Keratinocyte (primary cell): ENCODE measurements around the gene RAMAC. TPM values are rescaled to one million over a fixed set of nuclear protein-coding genes. Genes with fewer than 3 reads are reported as not detected.
"Not testable (repeated sequence)": the region's sequence is repeated elsewhere in the genome, so short reads cannot be mapped to it uniquely, and the experiment has no call there.

Experiments used
- DNase-seq: peaks from one replicate; pipeline ENCODE4 v3.0.0-alpha.2; 2011; ENCODE audit warnings: low read depth, missing footprints, low spot score
- FAIRE-seq: peaks from 2 replicates; lab custom pipeline; 2011; peaks lifted over from hg19 to GRCh38; lab: Jason Lieb, UNC
- H2AFZ ChIP-seq: 2 replicates; pipeline ENCODE4 v1.6.0; 2012; ENCODE audit warnings: low read length, control low read depth, inconsistent platforms; ENCODE audit not compliant: control insufficient read depth
- H3K27ac ChIP-seq: 2 replicates; pipeline ENCODE4 v1.5.1; 2011; ENCODE audit warnings: low read length; ENCODE audit not compliant: control insufficient read depth, insufficient read depth
- H3K27me3 ChIP-seq: 3 replicates; pipeline ENCODE4 v1.6.0; 2011; ENCODE audit warnings: low read length; ENCODE audit not compliant: control insufficient read depth, insufficient read depth; ENCODE audit errors: extremely low read depth
- H3K36me3 ChIP-seq, 2 experiments: 2 replicates in 1 of 2; 3 replicates in 1 of 2; pipeline ENCODE4 v1.5.1; 2011; ENCODE audit warnings: low read length in 2 of 2, mild to moderate bottlenecking in 1 of 2; ENCODE audit not compliant: control insufficient read depth in 2 of 2, insufficient read depth in 2 of 2; ENCODE audit errors: extremely low read depth in 1 of 2
- H3K4me1 ChIP-seq: 3 replicates; pipeline ENCODE4 v1.5.1; 2011; ENCODE audit warnings: low read length; ENCODE audit not compliant: control insufficient read depth, insufficient read depth; ENCODE audit errors: extremely low read depth
- H3K4me2 ChIP-seq: 3 replicates; pipeline ENCODE4 v1.6.0; 2011; ENCODE audit warnings: low read depth, low read length; ENCODE audit not compliant: control insufficient read depth, insufficient read depth; ENCODE audit errors: extremely low read depth
- H3K4me3 ChIP-seq, 3 experiments: fragments of 200-600 bp in 1 of 3; sonication (generic) in 1 of 3; 2 replicates in 2 of 3; 3 replicates in 1 of 3; pipeline ENCODE4 v1.5.1; 2011 to 2016; ENCODE audit warnings: low read length in 3 of 3, mild to moderate bottlenecking in 3 of 3, control low read depth in 2 of 3, inconsistent platforms in 1 of 3, low read depth in 1 of 3, mixed read lengths in 1 of 3, mixed run types in 1 of 3, moderate library complexity in 1 of 3; ENCODE audit not compliant: control insufficient read depth in 2 of 3, insufficient read depth in 2 of 3; ENCODE audit errors: extremely low read depth in 1 of 3
- H3K79me2 ChIP-seq: 2 replicates; pipeline ENCODE4 v1.6.0; 2012; ENCODE audit warnings: low read length; ENCODE audit not compliant: control insufficient read depth, insufficient read depth
- H3K9ac ChIP-seq: 3 replicates; pipeline ENCODE4 v1.6.0; 2011; ENCODE audit warnings: low read length; ENCODE audit not compliant: control insufficient read depth, insufficient read depth; ENCODE audit errors: extremely low read depth
- H3K9me1 ChIP-seq: 3 replicates; pipeline ENCODE4 v1.6.0; 2011; ENCODE audit warnings: low read length; ENCODE audit not compliant: control insufficient read depth, insufficient read depth; ENCODE audit errors: extremely low read depth
- H3K9me3 ChIP-seq: 2 replicates; pipeline ENCODE4 v1.5.1; 2012; ENCODE audit warnings: low read depth, low read length; ENCODE audit not compliant: control insufficient read depth
- H4K20me1 ChIP-seq: 3 replicates; pipeline ENCODE4 v1.6.0; 2011; ENCODE audit warnings: low read length; ENCODE audit not compliant: control insufficient read depth, insufficient read depth; ENCODE audit errors: extremely low read depth
- CTCF ChIP-seq, 3 experiments: IDR thresholded peaks in 1 of 3; conservative IDR thresholded peaks in 1 of 3; optimal IDR thresholded peaks in 1 of 3; 2 replicates in 2 of 3; 3 replicates in 1 of 3; pipeline versions ENCODE3 to v1.5.1; 2011; ENCODE audit warnings: low read length in 3 of 3, mild to moderate bottlenecking in 3 of 3, moderate library complexity in 2 of 3, control low read depth in 1 of 3, inconsistent platforms in 1 of 3; ENCODE audit not compliant: insufficient read depth in 2 of 3; ENCODE audit errors: extremely low read depth in 1 of 3
- EZH2 ChIP-seq: IDR thresholded peaks from one replicate; pipeline ENCODE4 v1.6.1; 2012; ENCODE audit warnings: inconsistent platforms, mild to moderate bottlenecking, low read length, moderate library complexity
- dilution Hi-C: fragments of 300-500 bp; cut with MboI; formaldehyde crosslinking; loops from one replicate; pipeline ENCODE4 v1.7.0; 2020; ENCODE audit warnings: low sequenced_read_pairs; ENCODE audit not compliant: extremely low pct_ligation_motif_present
- polyA plus RNA-seq, 5 experiments: library from polyadenylated mRNA; depleted of rRNA in 3 of 5; stranded (reverse) in 3 of 5; stranded (forward) in 1 of 5; unstranded in 1 of 5; fragments of >200 nt; gene quantifications; 1 replicate in 1 of 5; 2 replicates in 3 of 5; 3 replicates in 1 of 5; pipeline versions ENCODE4 v1.2.1 to v1.2.3, GENCODE V29; 2011 to 2012; ENCODE audit warnings: missing spikeins in 2 of 5, low read depth in 1 of 5, low replicate concordance in 1 of 5

Gene RAMAC
- polyA plus RNA-seq, 1 donor (not counting 4 experiments of a cell fraction or from before 2014, with no cell fraction given): 35.3 TPM

- H3K9ac ChIP-seq: no peak overlapping the region
- no peak for FAIRE-seq
- no peak overlapping the region for H2AFZ ChIP-seq
- TF ChIP-seq EZH2 (no peak), CTCF (optimal IDR thresholded peaks at IDR 0.05 in 1 of 3, IDR thresholded peaks at IDR 0.05 in 1 of 3, conservative IDR thresholded peaks at IDR 0.05 in 1 of 3; ENCODE audit: extremely low read depth in 1 of 3, insufficient read depth in 2 of 3, low read length in 3 of 3) (no peak)
- DNase-seq: no peak
- peaks cover 10% of the 10 kb centered on the region for H3K4me1 ChIP-seq
- H3K36me3 ChIP-seq: no peaks in the 10 kb centered on the region
- H3K4me2 ChIP-seq: no peak overlapping the region
- H3K9me3 ChIP-seq: no peaks in the 10 kb centered on the region
- H3K27me3 ChIP-seq: no peaks in the 10 kb centered on the region
- H3K79me2 ChIP-seq: no peaks in the 10 kb centered on the region
- dilution Hi-C loops: no loop called here
- H4K20me1 ChIP-seq: peaks cover 2% of the 10 kb centered on the region
- no peak overlapping the region for H3K4me3 ChIP-seq
- peaks cover 2% of the 10 kb centered on the region for H3K9me1 ChIP-seq
- no peak overlapping the region for H3K27ac ChIP-seq
Measured at GRCh38 chr15:82937712-82938058, 48.3 kb upstream of the RAMAC start.

- DNase-seq, H3K9ac ChIP-seq, dilution Hi-C loops, H3K79me2 ChIP-seq, H3K4me3 ChIP-seq, H3K27me3 ChIP-seq, H3K36me3 ChIP-seq, H3K9me3 ChIP-seq, H3K27ac ChIP-seq, H4K20me1 ChIP-seq, H2AFZ ChIP-seq, FAIRE-seq, H3K9me1 ChIP-seq, H3K4me2 ChIP-seq: not testable (repeated sequence)
- H3K4me1 ChIP-seq: peaks cover 15% of the 10 kb centered on the region
Measured at GRCh38 chr15:82939678-82940077, 46.3 kb upstream of the RAMAC start.

- no peak overlapping the region for H3K4me3 ChIP-seq
- no peak overlapping the region for H2AFZ ChIP-seq
- dilution Hi-C loops: no loop called here
- peak overlapping the region; percentile 61 for H3K4me2 ChIP-seq
- DNase-seq (peak; percentile 81), FAIRE-seq (peak; percentile 66)
- peak overlapping the region; percentile 6 for H3K27ac ChIP-seq
- H4K20me1 ChIP-seq: peaks cover 2% of the 10 kb centered on the region
- H3K4me1 ChIP-seq: peaks cover 15% of the 10 kb centered on the region
- no peaks in the 10 kb centered on the region for H3K36me3 ChIP-seq
- H3K27me3 ChIP-seq: no peaks in the 10 kb centered on the region
- no peaks in the 10 kb centered on the region for H3K79me2 ChIP-seq
- no peaks in the 10 kb centered on the region for H3K9me3 ChIP-seq
- no peak overlapping the region for H3K9ac ChIP-seq
- no peak for TF ChIP-seq CTCF (optimal IDR thresholded peaks at IDR 0.05 in 1 of 3, IDR thresholded peaks at IDR 0.05 in 1 of 3, conservative IDR thresholded peaks at IDR 0.05 in 1 of 3; ENCODE audit: extremely low read depth in 1 of 3, insufficient read depth in 2 of 3, low read length in 3 of 3)
- no peak for TF ChIP-seq EZH2
- peaks cover 2% of the 10 kb centered on the region for H3K9me1 ChIP-seq
Measured at GRCh38 chr15:82942691-82943090, 43.3 kb upstream of the RAMAC start.
